GM12878 (cell line): ENCODE measurements around the gene EIF5B. TPM values are rescaled to one million over a fixed set of nuclear protein-coding genes. Genes with fewer than 3 reads are reported as not detected.

Experiments
- ATAC-seq: fragments of 200-7000 bp; cut with Tn5 transposase; 3 replicates; pipeline ENCODE4 v1.9.1; 2020; ENCODE audit warnings: mild to moderate bottlenecking, moderate library complexity
- BruUV-seq: library from RNA; stranded (reverse); fragments of 400-500 nt; replicated peaks from 2 replicates; lab custom pipeline; 2021; lab: Mats Ljungman, UMichigan
- CTCF ChIA-PET: fragments of 300-600 bp; sonication (Branson Sonifier 250); formaldehyde crosslinking; extraction: SDS; loops from one replicate; lab custom pipeline; 2021; ENCODE audit warnings: inconsistent platforms; lab: Yijun Ruan, JAX
- POLR2A ChIA-PET: fragments of 350-600 bp; formaldehyde crosslinking; extraction: SDS; loops from one replicate; lab custom pipeline; 2021; ENCODE audit warnings: inconsistent platforms; lab: Charles Lee
- RAD21 ChIA-PET: fragments of 300-600 bp; sonication (Branson Sonifier 250); formaldehyde crosslinking; loops from one replicate; lab custom pipeline; 2023; ENCODE audit warnings: antibody characterized with exemption; ENCODE audit not compliant: unreplicated experiment; lab: Charles Lee
- SMC1A ChIA-PET: fragments of 300-600 bp; sonication (Branson Sonifier 250); formaldehyde crosslinking; loops from one replicate; lab custom pipeline; 2023; ENCODE audit not compliant: unreplicated experiment, uncharacterized antibody; lab: Charles Lee
- DNase-seq: peaks from one replicate; pipeline ENCODE4 v3.0.0-alpha.2; 2011; ENCODE audit warnings: low read depth, low spot score
- FAIRE-seq: peaks from 3 replicates; lab custom pipeline; 2011; peaks lifted over from hg19 to GRCh38; lab: Jason Lieb, UNC
- H2AFZ ChIP-seq: 2 replicates; pipeline ENCODE4 v1.6.0; 2011; ENCODE audit warnings: low read depth, low read length, control low read depth; ENCODE audit not compliant: control insufficient read depth
- H3K27ac ChIP-seq: 2 replicates; pipeline ENCODE4 v1.5.1; 2011; ENCODE audit warnings: control low read depth; ENCODE audit not compliant: control insufficient read depth, insufficient read depth
- H3K27me3 ChIP-seq, 2 experiments: replicated peaks in 1 of 2; 2 replicates each; pipeline versions ENCODE4 v1.6.0 to v1.6.1; 2011; ENCODE audit warnings: low read length in 1 of 2; ENCODE audit not compliant: control insufficient read depth in 2 of 2, insufficient read depth in 2 of 2
- H3K36me3 ChIP-seq, 2 experiments: 2 replicates each; pipeline ENCODE4 v1.5.1; 2011; ENCODE audit warnings: low read length in 1 of 2; ENCODE audit not compliant: control insufficient read depth in 2 of 2, insufficient read depth in 2 of 2
- H3K4me1 ChIP-seq: 2 replicates; pipeline ENCODE4 v1.6.1; 2011; ENCODE audit warnings: mild to moderate bottlenecking, low read length, moderate library complexity, mixed read lengths; ENCODE audit not compliant: control insufficient read depth, insufficient read depth
- H3K4me2 ChIP-seq: 2 replicates; pipeline ENCODE4 v1.6.0; 2011; ENCODE audit warnings: control low read depth; ENCODE audit not compliant: control insufficient read depth, insufficient read depth
- H3K4me3 ChIP-seq: fragments of 200-600 bp; sonication (generic); 2 replicates; pipeline ENCODE4 v1.5.1; 2016
- H3K79me2 ChIP-seq: 2 replicates; pipeline ENCODE4 v1.6.0; 2011; ENCODE audit warnings: low read length; ENCODE audit not compliant: control insufficient read depth, insufficient read depth
- H3K9ac ChIP-seq: 2 replicates; pipeline ENCODE4 v1.8.0; 2011; ENCODE audit warnings: low read length, control low read depth, mixed read lengths; ENCODE audit not compliant: control insufficient read depth, insufficient read depth
- H3K9me3 ChIP-seq: replicated peaks from 3 replicates; pipeline ENCODE4 v1.5.1; 2011; ENCODE audit warnings: mild to moderate bottlenecking, low read length; ENCODE audit not compliant: control insufficient read depth, insufficient read depth
- H4K20me1 ChIP-seq: 2 replicates; pipeline ENCODE4 v1.6.0; 2011; ENCODE audit not compliant: control insufficient read depth, insufficient read depth
- BCLAF1 ChIP-seq: fragments of 450-650 bp; IDR thresholded peaks from 2 replicates; pipeline ENCODE4 v1.6.1; 2017; ENCODE audit warnings: antibody characterized with exemption, mild to moderate bottlenecking, moderate library complexity
- ETV6 ChIP-seq, 2 experiments: fragments of 450-650 bp in 1 of 2; IDR thresholded peaks in 1 of 2; conservative IDR thresholded peaks in 1 of 2; 2 replicates each; pipeline ENCODE4 v1.6.1; 2014; ENCODE audit warnings: antibody characterized with exemption in 1 of 2, borderline replicate concordance in 1 of 2, low read depth in 1 of 2, mild to moderate bottlenecking in 1 of 2, moderate library complexity in 1 of 2
- PAX8 ChIP-seq: fragments of 450-650 bp; IDR thresholded peaks from 2 replicates; pipeline ENCODE4 v1.6.1; 2017; ENCODE audit warnings: mild to moderate bottlenecking, moderate library complexity
- PKNOX1 ChIP-seq: fragments of 450-650 bp; IDR thresholded peaks from 2 replicates; pipeline ENCODE4 v1.6.1; 2016; ENCODE audit warnings: mild to moderate bottlenecking
- POLR2AphosphoS5 ChIP-seq: IDR thresholded peaks from 2 replicates; pipeline ENCODE4 v1.6.1; 2011; ENCODE audit warnings: mild to moderate bottlenecking, low read length, inconsistent platforms
- RFX5 ChIP-seq: IDR thresholded peaks from 2 replicates; pipeline ENCODE4 v1.6.1; 2011; ENCODE audit warnings: low read depth, low read length, improper control_type of control experiment
- SREBF1 ChIP-seq: IDR thresholded peaks from 2 replicates; pipeline ENCODE4 v1.6.1; 2012; ENCODE audit warnings: mild to moderate bottlenecking, low read length
- STAT1 ChIP-seq: fragments of 450-650 bp; conservative IDR thresholded peaks from 2 replicates; pipeline ENCODE4 v1.6.1; 2014; ENCODE audit warnings: antibody characterized with exemption, mild to moderate bottlenecking
- STAT3 ChIP-seq: IDR thresholded peaks from 2 replicates; pipeline ENCODE4 v1.6.1; 2011; ENCODE audit warnings: low read depth, low read length, improper control_type of control experiment
- TCF3 ChIP-seq: IDR thresholded peaks from 2 replicates; pipeline ENCODE4 v1.6.1; 2012; ENCODE audit warnings: low read depth, mild to moderate bottlenecking, low read length, borderline replicate concordance; ENCODE audit not compliant: insufficient read depth
- TCF7 ChIP-seq: IDR thresholded peaks from 2 replicates; pipeline ENCODE4 v1.6.1; 2014; ENCODE audit warnings: antibody characterized with exemption, borderline replicate concordance
- USF1 ChIP-seq: IDR thresholded peaks from 2 replicates; pipeline ENCODE4 v1.6.1; 2011; ENCODE audit warnings: borderline replicate concordance, low read depth, mild to moderate bottlenecking, moderate library complexity, mixed read lengths, low read length; ENCODE audit not compliant: insufficient read depth; ENCODE audit errors: extremely low read length
- USF2 ChIP-seq: IDR thresholded peaks from 2 replicates; pipeline ENCODE4 v1.6.1; 2011; ENCODE audit warnings: low read depth, low read length, improper control_type of control experiment, borderline replicate concordance
- in situ Hi-C: fragments of 300-500 bp; cut with MboI; formaldehyde crosslinking; loops from 9 replicates; pipeline ENCODE4 v1.14.3; 2018; ENCODE audit warnings: mixed read lengths
- intact Hi-C: fragments of 100-400 bp; cut with micrococcal nuclease; formaldehyde crosslinking; loops from one replicate; pipeline ENCODE4 v1.14.2; 2022; ENCODE audit not compliant: unreplicated experiment
- polyA plus RNA-seq, 11 experiments: library from polyadenylated mRNA; depleted of rRNA in 4 of 11; unstranded in 6 of 11; stranded (reverse) in 5 of 11; fragments of >200 nt; fragmentation: Nextera tagmentation in 4 of 11; fragmentation: Illumina TruSeq in 1 of 11; extraction: Ambion mirVana in 4 of 11; extraction: Trizol in 1 of 11; gene quantifications; 1 replicate in 1 of 11; 2 replicates in 10 of 11; pipeline versions ENCODE4 v1.2.1 to v1.2.3, GENCODE V29; 2011 to 2016; ENCODE audit warnings: inconsistent platforms in 2 of 11, missing spikeins in 2 of 11, low read depth in 1 of 11
- total RNA-seq, 4 experiments: library from RNA; depleted of rRNA in 3 of 4; stranded (reverse); fragments of >200 nt in 3 of 4; fragmentation: Illumina TruSeq in 1 of 4; extraction: Trizol in 1 of 4; gene quantifications; 2 replicates each; pipeline versions ENCODE4 v1.2.1 to v1.2.3, GENCODE V29; 2013 to 2021

EIF5B gene
- total and polyA plus RNA-seq, 10 of the 15 experiments (the other 5 are each of a cell fraction or from before 2014, with no cell fraction given) = 21.7 to 119 (median 40.8) TPM

- ChIA-PET CTCF (interaction anchor here (0.6 kb wide), 1 partner anchor 91 kb away, joined by 3 read pairs; no protein-coding TSS in a partner anchor), POLR2A (interaction anchor here (0.6 to 3.9 kb wide), 2 partner anchors 12 to 1909 kb away, joined by 3 to 30 read pairs; partner anchors contain the start of gene EIF5B), RAD21 (no interaction called here)
- Histone ChIP-seq H4K20me1 (no peaks in the 10 kb centered on the region), H3K79me2 (peaks cover 84% of the 10 kb centered on the region)
- TF ChIP-seq PAX8 (no peak), TCF3 (no peak), POLR2AphosphoS5 (no peak), USF1 (no peak), STAT1 (no peak), STAT3 (no peak), PKNOX1 (no peak), TCF7 (no peak), SREBF1 (no peak), BCLAF1 (no peak), ETV6 (conservative IDR thresholded peaks at IDR 0.05 in 1 of 2, IDR thresholded peaks at IDR 0.05 in 1 of 2; ENCODE audit: borderline replicate concordance in 1 of 2, low read depth in 1 of 2) (no peak), USF2 (no peak), RFX5 (no peak)
- TF ChIP-seq, all 136 proteins: peak for 0
- Histone ChIP-seq H3K27me3 (no peaks in the 10 kb centered on the region), H3K36me3 (no peaks in the 10 kb centered on the region; a peak in 3 of 4 replicates), H3K4me3 (no peak overlapping the region), H3K4me2 (no peak overlapping the region; the same call in 1 of the 2 replicates), H2AFZ (no peak overlapping the region), H3K9me3 (no peaks in the 10 kb centered on the region), H3K4me1 (peaks cover 13% of the 10 kb centered on the region), H3K27ac (no peak overlapping the region), H3K9ac (no peak overlapping the region)
- no peak for ATAC-seq
- SMC1A ChIA-PET = interaction anchor here (0.6 to 0.8 kb wide), 3 partner anchors 24 to 48 kb away, joined by 3 read pairs; no protein-coding TSS in a partner anchor
- no peak for DNase-seq
- intact Hi-C loops = no loop called here
- in situ Hi-C loops = no loop called here
- no TSS peak for BruUV-seq
- FAIRE-seq = no peak
Observed at GRCh38 chr2:99350194-99350593, 13.0 kb downstream of the EIF5B start.
